ENCODE measurements around the gene LOXL1. TPM values are rescaled to one million over a fixed set of nuclear protein-coding genes. Genes with fewer than 3 reads are reported as not detected.

Gene LOXL1
- total and polyA plus RNA-seq, 10 of the 15 experiments (the other 5 are each of a cell fraction or from before 2014, with no cell fraction given): 0.07 to 0.15 TPM; not detected in 8

DNA sequence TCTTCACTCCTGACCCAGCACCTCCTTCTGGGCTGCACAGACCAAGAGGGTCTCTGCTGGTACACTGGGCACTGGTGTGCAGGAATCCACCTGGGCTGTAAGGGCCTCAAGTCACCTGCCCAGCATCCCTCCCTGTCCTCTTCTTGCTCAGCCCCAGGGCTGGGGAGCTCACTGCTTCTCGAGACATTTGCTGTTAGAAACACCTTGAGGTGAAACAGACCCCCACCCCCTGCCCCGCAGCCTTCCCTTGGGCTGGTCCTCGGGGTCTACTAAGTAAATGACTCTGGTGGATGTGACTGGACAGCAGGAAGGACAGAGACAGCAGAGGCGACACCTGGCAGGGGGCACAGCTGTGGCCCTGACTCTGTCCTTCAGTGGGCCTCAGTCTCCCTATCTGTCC is 29.1 kb downstream of the LOXL1 start:
- Histone ChIP-seq H3K36me3 (ENCODE audit: control insufficient read depth in 2 of 2, insufficient read depth in 2 of 2, low read length in 1 of 2) (no peaks in the 10 kb centered on the region), H3K79me2 (ENCODE audit: control insufficient read depth, insufficient read depth, low read length) (no peaks in the 10 kb centered on the region), H3K9me3 (replicated peaks; ENCODE audit: control insufficient read depth, insufficient read depth, low read length) (no peaks in the 10 kb centered on the region), H3K4me2 (ENCODE audit: control insufficient read depth, insufficient read depth) (no peak overlapping the region), H3K4me3 (no peak overlapping the region), H3K27me3 (replicated peaks in 1 of 2; ENCODE audit: control insufficient read depth in 2 of 2, insufficient read depth in 2 of 2, low read length in 1 of 2) (no peaks in the 10 kb centered on the region; a peak in 1 of 4 replicates), H4K20me1 (ENCODE audit: control insufficient read depth, insufficient read depth) (no peaks in the 10 kb centered on the region), H3K27ac (ENCODE audit: control insufficient read depth, insufficient read depth) (no peak overlapping the region), H3K9ac (ENCODE audit: control insufficient read depth, insufficient read depth, low read length) (no peak overlapping the region), H2AFZ (ENCODE audit: control insufficient read depth, low read depth, low read length) (no peak overlapping the region), H3K4me1 (ENCODE audit: control insufficient read depth, insufficient read depth, low read length) (no peaks in the 10 kb centered on the region; the same call in 1 of the 2 replicates)
- ChIA-PET CTCF (interaction anchor here (1.4 kb wide), 1 partner anchor 10 kb away, joined by 6 read pairs; no protein-coding TSS in a partner anchor), RAD21 (ENCODE audit: unreplicated experiment) (no interaction called here), POLR2A (no interaction called here), SMC1A (ENCODE audit: uncharacterized antibody, unreplicated experiment) (no interaction called here)
- FAIRE-seq (no peak), DNase-seq (ENCODE audit: low read depth, low spot score) (no peak), ATAC-seq (no peak)
- no TSS peak for BruUV-seq (replicated peaks)
- intact Hi-C loops (cut with micrococcal nuclease; ENCODE audit: unreplicated experiment) (no loop called here), in situ Hi-C loops (cut with MboI) (no loop called here)
- TF ChIP-seq PML (IDR thresholded peaks at IDR 0.05; ENCODE audit: low read length) (no peak), TCF3 (IDR thresholded peaks at IDR 0.05; ENCODE audit: borderline replicate concordance, insufficient read depth, low read depth, low read length) (no peak), SRF (IDR thresholded peaks at IDR 0.05; ENCODE audit: low read depth in 2 of 2, low read length in 2 of 2) (no peak), EED (IDR thresholded peaks at IDR 0.05; ENCODE audit: low read depth) (no peak), MEF2A (IDR thresholded peaks at IDR 0.05; ENCODE audit: insufficient read depth, low read depth, low read length) (no peak), MXI1 (IDR thresholded peaks at IDR 0.05; ENCODE audit: low read depth, low read length) (no peak), FOS (IDR thresholded peaks at IDR 0.05; ENCODE audit: borderline replicate concordance, extremely low read depth, insufficient read length) (no peak), WRNIP1 (IDR thresholded peaks at IDR 0.05; ENCODE audit: borderline replicate concordance, low read depth, low read length) (no peak), SREBF2 (IDR thresholded peaks at IDR 0.05; ENCODE audit: low read length) (no peak), SMARCA5 (IDR thresholded peaks at IDR 0.05) (no peak), DPF2 (IDR thresholded peaks at IDR 0.05) (no peak), TCF7 (IDR thresholded peaks at IDR 0.05; ENCODE audit: borderline replicate concordance) (no peak), ZNF622 (IDR thresholded peaks at IDR 0.05) (no peak)
- TF ChIP-seq, protein P1, sequence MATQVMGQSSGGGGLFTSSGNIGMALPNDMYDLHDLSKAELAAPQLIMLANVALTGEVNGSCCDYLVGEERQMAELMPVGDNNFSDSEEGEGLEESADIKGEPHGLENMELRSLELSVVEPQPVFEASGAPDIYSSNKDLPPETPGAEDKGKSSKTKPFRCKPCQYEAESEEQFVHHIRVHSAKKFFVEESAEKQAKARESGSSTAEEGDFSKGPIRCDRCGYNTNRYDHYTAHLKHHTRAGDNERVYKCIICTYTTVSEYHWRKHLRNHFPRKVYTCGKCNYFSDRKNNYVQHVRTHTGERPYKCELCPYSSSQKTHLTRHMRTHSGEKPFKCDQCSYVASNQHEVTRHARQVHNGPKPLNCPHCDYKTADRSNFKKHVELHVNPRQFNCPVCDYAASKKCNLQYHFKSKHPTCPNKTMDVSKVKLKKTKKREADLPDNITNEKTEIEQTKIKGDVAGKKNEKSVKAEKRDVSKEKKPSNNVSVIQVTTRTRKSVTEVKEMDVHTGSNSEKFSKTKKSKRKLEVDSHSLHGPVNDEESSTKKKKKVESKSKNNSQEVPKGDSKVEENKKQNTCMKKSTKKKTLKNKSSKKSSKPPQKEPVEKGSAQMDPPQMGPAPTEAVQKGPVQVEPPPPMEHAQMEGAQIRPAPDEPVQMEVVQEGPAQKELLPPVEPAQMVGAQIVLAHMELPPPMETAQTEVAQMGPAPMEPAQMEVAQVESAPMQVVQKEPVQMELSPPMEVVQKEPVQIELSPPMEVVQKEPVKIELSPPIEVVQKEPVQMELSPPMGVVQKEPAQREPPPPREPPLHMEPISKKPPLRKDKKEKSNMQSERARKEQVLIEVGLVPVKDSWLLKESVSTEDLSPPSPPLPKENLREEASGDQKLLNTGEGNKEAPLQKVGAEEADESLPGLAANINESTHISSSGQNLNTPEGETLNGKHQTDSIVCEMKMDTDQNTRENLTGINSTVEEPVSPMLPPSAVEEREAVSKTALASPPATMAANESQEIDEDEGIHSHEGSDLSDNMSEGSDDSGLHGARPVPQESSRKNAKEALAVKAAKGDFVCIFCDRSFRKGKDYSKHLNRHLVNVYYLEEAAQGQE (IDR thresholded peaks at IDR 0.05; ENCODE audit: low read depth, low read length): no peak
- TF ChIP-seq, protein P2, sequence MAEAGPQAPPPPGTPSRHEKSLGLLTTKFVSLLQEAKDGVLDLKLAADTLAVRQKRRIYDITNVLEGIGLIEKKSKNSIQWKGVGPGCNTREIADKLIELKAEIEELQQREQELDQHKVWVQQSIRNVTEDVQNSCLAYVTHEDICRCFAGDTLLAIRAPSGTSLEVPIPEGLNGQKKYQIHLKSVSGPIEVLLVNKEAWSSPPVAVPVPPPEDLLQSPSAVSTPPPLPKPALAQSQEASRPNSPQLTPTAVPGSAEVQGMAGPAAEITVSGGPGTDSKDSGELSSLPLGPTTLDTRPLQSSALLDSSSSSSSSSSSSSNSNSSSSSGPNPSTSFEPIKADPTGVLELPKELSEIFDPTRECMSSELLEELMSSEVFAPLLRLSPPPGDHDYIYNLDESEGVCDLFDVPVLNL (IDR thresholded peaks at IDR 0.05; ENCODE audit: low read depth, low read length): no peak
- 19% methylated on average over 4 of the region's 4 CpGs for WGBS (ENCODE audit: insufficient coverage, insufficient replicate concordance, low lambda C conversion rate, missing lambda C conversion rate)
